ENCODE measurements around the gene FAM131C. TPM values are rescaled to one million over a fixed set of nuclear protein-coding genes. Genes with fewer than 3 reads are reported as not detected.
A peak's percentile ranks its signal among the peaks of the same experiment; 100 is the strongest.

FAM131C gene
- under 1 TPM in 2 of 4 donors, not detected in 2; 0.28 to 0.85 TPM for total RNA-seq

- intact Hi-C loops (cut with DNase I; ENCODE audit: low total_unique reads): loop anchor here (5.0 to 10.0 kb wide), 2 partner anchors 51 to 171 kb away; partner anchors contain the start of gene CLCNKA
- peak in 3 of 4 experiments; percentile 51 to 82 (median 77) for TF ChIP-seq CTCF (IDR thresholded peaks at IDR 0.05)
- no peak for TF ChIP-seq POLR2A (IDR thresholded peaks at IDR 0.05)
- no peaks in the 10 kb centered on the region for H3K27me3 ChIP-seq
- H3K4me1 ChIP-seq: peaks cover 4 to 11% of the 10 kb centered on the region in 2 donors
- no peaks in the 10 kb centered on the region for H3K36me3 ChIP-seq
- peak within 1 kb of the TSS; percentile 12 to 24 for H3K27ac ChIP-seq
- DNase-seq: no peak
- H3K4me3 ChIP-seq: peak within 1 kb of the TSS; percentile 25 to 40
- H3K9me3 ChIP-seq: no peaks in the 10 kb centered on the region
These were observed at the start of gene FAM131C for GRCh38 chr1:16073490-16074119. TSS of gene FAM131C (minus strand) at chr1:16073651. CDS start at chr1:16073442, 209 bp downstream.

- H3K36me3 ChIP-seq: no peaks in the 10 kb centered on the region
- TF ChIP-seq CTCF (IDR thresholded peaks at IDR 0.05) (no peak), POLR2A (IDR thresholded peaks at IDR 0.05) (no peak)
- H3K4me3 ChIP-seq: no peak overlapping the region
- peak; percentile 72 to 88 for DNase-seq
- no peaks in the 10 kb centered on the region for H3K9me3 ChIP-seq
- H3K27ac ChIP-seq: peak overlapping the region; percentile 71 to 72
- H3K4me1 ChIP-seq: peaks cover 0 to 10% of the 10 kb centered on the region in 2 donors
- intact Hi-C loops (cut with DNase I; ENCODE audit: low total_unique reads): no loop called here
- H3K27me3 ChIP-seq: no peaks in the 10 kb centered on the region
These were observed 49.5 kb upstream of the FAM131C start for GRCh38 chr1:16122916-16123315.

- Histone ChIP-seq H3K9me3 (no peaks in the 10 kb centered on the region), H3K36me3 (no peaks in the 10 kb centered on the region), H3K27ac (peak overlapping the region; percentile 58 to 71), H3K4me1 (peaks cover 0 to 10% of the 10 kb centered on the region in 2 donors), H3K27me3 (no peaks in the 10 kb centered on the region), H3K4me3 (no peak overlapping the region)
- intact Hi-C loops (cut with DNase I; ENCODE audit: low total_unique reads): no loop called here
- TF ChIP-seq POLR2A (IDR thresholded peaks at IDR 0.05) (no peak), CTCF (IDR thresholded peaks at IDR 0.05) (no peak)
- no peak for DNase-seq
These were observed 49.0 kb upstream of the FAM131C start for GRCh38 chr1:16122350-16122881.

GRCh38 chr1:16120940-16121410, 47.5 kb upstream of the FAM131C start:
- Histone ChIP-seq H3K27ac (peak overlapping the region in 1 of 2 donors; percentile 1), H3K4me3 (no peak overlapping the region), H3K9me3 (no peaks in the 10 kb centered on the region), H3K36me3 (no peaks in the 10 kb centered on the region), H3K4me1 (peaks cover 0 to 10% of the 10 kb centered on the region in 2 donors), H3K27me3 (no peaks in the 10 kb centered on the region)
- TF ChIP-seq POLR2A (IDR thresholded peaks at IDR 0.05) (no peak), CTCF (IDR thresholded peaks at IDR 0.05) (no peak)
- DNase-seq: no peak
- intact Hi-C loops (cut with DNase I; ENCODE audit: low total_unique reads): no loop called here

GRCh38 chr1:16120407-16120806, 47.0 kb upstream of the FAM131C start:
- Histone ChIP-seq H3K27me3 (no peaks in the 10 kb centered on the region), H3K4me3 (no peak overlapping the region), H3K36me3 (no peaks in the 10 kb centered on the region), H3K4me1 (peaks cover 0 to 10% of the 10 kb centered on the region in 2 donors), H3K9me3 (no peaks in the 10 kb centered on the region), H3K27ac (no peak overlapping the region)
- no peak for DNase-seq
- TF ChIP-seq POLR2A (IDR thresholded peaks at IDR 0.05) (no peak), CTCF (IDR thresholded peaks at IDR 0.05) (no peak)
- intact Hi-C loops (cut with DNase I; ENCODE audit: low total_unique reads): no loop called here
